SH-SY5Y (cell line): ENCODE data around the gene SLC25A30.

Source experiments
- GATA2 ChIP-seq: IDR thresholded peaks from 2 replicates; pipeline ENCODE4 v1.6.1; 2011; ENCODE audit warnings: mild to moderate bottlenecking, low read depth, low read length
- GATA3 ChIP-seq: IDR thresholded peaks from 2 replicates; pipeline ENCODE4 v1.6.1; 2011; ENCODE audit warnings: low read depth, mild to moderate bottlenecking, low read length, moderate library complexity

Gene SLC25A30

DNA sequence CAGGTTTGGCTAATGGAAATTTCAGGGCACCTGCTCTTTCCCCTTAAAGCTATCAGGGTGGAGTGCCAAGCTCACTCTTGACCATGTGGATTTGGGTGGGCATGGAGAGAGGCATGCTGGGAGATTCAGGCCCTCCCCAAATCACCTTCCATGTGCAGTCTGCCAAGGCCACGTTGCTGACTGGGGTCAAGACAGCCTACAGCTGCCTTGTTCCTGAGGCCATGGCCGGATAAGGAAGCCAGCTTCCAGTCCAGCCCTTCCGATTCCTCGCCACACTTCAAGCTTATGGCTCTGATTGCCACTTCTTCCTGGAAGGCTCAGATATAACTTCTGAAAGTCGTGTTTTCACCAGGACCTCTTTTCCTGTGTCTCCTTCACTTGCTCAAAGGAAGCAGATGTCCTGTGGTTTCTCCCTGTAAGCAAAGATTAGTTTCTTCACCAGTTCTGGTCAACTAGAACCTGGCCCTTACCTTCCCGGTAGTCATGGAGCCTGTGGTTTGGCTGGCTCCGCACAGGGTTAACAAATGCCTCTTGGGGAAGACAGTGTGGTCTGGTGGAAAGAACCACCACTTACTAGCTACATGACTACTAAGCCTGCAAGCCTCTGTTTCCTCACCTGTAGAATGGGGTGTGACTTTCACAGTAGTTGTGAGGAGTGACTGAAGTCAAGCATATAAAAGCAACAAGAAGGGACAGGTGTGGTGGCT, 61.1 kb downstream of the SLC25A30 start:
- TF ChIP-seq GATA2 (no peak), GATA3 (no peak)

DNA sequence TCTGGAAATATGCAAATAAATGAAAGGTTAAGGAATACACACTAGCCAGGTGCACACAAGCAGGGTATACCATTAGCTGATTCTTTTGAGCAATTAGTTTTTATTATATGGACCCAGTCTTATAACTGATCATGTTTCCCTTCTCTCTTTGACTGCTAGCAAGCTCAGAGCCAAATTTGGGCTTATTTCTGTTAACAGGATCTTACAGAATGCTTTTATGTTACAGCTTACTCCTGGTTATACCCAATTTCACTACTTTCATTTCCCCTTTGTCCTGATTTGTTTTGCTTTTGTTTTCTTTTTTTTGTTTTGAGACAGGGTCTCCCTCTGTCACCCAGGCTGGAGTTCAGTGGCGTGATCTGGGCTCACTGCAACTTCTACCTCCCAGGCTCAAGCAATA, 64.3 kb downstream of the SLC25A30 start:
- TF ChIP-seq GATA3 (no peak), GATA2 (no peak)

DNA sequence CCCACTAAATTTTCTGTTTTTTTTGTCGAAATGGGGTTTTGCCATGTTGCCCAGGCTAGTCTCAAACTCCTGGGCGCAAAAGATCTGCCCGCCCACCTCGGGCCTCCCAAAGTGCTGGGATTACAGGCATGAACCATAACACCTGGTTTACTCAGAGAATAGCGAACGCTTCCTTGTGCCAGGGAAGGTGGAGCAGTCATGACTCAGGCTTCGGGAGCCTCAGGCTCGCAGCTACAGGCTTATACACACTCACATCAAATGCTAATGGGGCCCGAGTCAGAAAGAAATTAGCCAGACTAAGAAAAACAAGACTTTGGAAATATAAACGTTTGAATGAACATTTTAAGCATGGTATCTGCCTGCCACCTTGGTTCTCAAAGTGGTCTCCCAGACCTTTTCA, 66.1 kb downstream of the SLC25A30 start:
- TF ChIP-seq GATA3 = no peak
- TF ChIP-seq GATA2 = no peak

DNA sequence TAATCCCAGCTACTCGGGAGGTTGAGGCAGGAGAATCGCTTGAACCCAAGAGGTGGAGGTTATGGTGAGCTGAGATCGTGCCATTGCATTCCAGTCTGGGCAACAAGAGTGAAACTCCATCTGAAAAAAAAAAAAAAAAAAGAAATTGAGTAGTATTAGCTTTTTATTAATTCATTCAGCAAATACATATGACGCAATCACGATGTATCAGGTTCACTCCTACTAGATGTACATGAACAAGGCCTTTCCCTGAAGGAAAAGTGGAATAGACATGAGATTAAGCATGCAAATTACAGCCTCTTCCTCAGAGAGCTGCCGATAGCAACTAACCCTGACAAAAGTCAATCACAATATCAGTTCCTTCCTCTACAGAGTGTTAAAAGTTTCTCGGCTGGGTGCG, 68.0 kb downstream of the SLC25A30 start:
- no peak for TF ChIP-seq GATA2

DNA sequence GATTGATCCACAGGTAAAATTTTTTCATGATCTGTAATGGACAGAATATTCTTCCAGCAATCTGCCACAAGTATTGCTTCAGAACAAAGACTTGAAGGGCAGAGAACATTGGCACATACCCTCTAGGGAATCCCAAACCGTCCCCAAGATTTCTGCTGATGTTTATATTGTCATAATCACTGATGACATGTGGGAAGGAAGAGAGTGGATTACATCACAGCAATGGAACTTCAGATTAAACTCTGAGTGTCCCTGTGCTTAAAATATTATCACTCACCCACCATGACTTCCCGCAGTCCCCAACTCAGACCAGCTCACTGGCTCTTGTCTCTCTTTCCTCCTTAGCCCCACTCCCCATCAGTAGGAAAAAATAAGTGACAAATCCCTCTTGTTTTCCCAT, 68.7 kb downstream of the SLC25A30 start:
- no peak for TF ChIP-seq GATA3
- TF ChIP-seq GATA2 = no peak
